Stimulated activated CD8-positive, alpha-beta memory T cell treated with anti-CD3 and anti-CD28 coated beads, Interleukin-15, amount 100 ng/mL, for 24 hours (primary cell): ENCODE results near the gene PCDHGA7.
"Not testable (repeated sequence)": the region's sequence is repeated elsewhere in the genome, so short reads cannot be mapped to it uniquely, and the experiment has no call there.

ENCODE experiments used
- DNase-seq: peaks from one replicate; pipeline ENCODE4 v3.0.0-alpha.2; 2020; ENCODE audit warnings: low read depth

The PCDHGA7 gene

GRCh38 chr5:141430332-141431113, 48.0 kb downstream of the PCDHGA7 start, which contains the start of gene PCDHGA12:
Gene PCDHGA12, plus strand, starts transcription at chr5:141430507. Its CDS starts 253 bp downstream, at chr5:141430760.
- no peak for DNase-seq

DNA sequence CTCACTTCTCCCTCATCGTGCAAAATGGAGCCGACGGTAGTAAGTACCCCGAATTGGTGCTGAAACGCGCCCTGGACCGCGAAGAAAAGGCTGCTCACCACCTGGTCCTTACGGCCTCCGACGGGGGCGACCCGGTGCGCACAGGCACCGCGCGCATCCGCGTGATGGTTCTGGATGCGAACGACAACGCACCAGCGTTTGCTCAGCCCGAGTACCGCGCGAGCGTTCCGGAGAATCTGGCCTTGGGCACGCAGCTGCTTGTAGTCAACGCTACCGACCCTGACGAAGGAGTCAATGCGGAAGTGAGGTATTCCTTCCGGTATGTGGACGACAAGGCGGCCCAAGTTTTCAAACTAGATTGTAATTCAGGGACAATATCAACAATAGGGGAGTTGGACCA, 48.7 kb downstream of the PCDHGA7 start:
- no peak for DNase-seq

DNA sequence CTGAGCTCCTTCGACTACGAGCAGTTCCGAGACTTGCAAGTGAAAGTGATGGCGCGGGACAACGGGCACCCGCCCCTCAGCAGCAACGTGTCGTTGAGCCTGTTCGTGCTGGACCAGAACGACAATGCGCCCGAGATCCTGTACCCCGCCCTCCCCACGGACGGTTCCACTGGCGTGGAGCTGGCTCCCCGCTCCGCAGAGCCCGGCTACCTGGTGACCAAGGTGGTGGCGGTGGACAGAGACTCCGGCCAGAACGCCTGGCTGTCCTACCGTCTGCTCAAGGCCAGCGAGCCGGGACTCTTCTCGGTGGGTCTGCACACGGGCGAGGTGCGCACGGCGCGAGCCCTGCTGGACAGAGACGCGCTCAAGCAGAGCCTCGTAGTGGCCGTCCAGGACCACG, 49.8 kb downstream of the PCDHGA7 start:
- not testable (repeated sequence) for DNase-seq

- DNase-seq = not testable (repeated sequence)
These were observed 50.2 kb downstream of the PCDHGA7 start for GRCh38 chr5:141432726-141433125.

- no peak for DNase-seq
These were observed 51.5 kb downstream of the PCDHGA7 start for GRCh38 chr5:141434006-141434405.
